22Rv1 (cell line): ENCODE data around the gene GLA.

Source experiments
- CTCF ChIP-seq: fragments of 450-650 bp; IDR thresholded peaks from 2 replicates; pipeline ENCODE4 v1.5.1; 2017; ENCODE audit warnings: mild to moderate bottlenecking
- ZFX ChIP-seq: fragments of 450-650 bp; IDR thresholded peaks from 2 replicates; pipeline ENCODE4 v1.6.1; 2017; ENCODE audit warnings: antibody characterized with exemption, borderline replicate concordance

GRCh38 chrX:101407167-101407747 lies 468 bp downstream of the GLA start:
- no peak for TF ChIP-seq CTCF
- no peak for TF ChIP-seq ZFX
